IMR-90 (cell line): Measurements from ENCODE around the gene LEKR1. TPM values are rescaled to one million over a fixed set of nuclear protein-coding genes. Genes with fewer than 3 reads are reported as not detected.

Experiments used
- ATAC-seq: fragments of 200-7000 bp; cut with Tn5 transposase; 2 replicates; pipeline ENCODE4 v1.9.1; 2020; ENCODE audit warnings: low read depth, mild to moderate bottlenecking, moderate library complexity
- BruUV-seq: library from RNA; stranded (reverse); fragments of 400-500 nt; replicated peaks from 2 replicates; lab custom pipeline; 2021; lab: Mats Ljungman, UMichigan
- CTCF ChIA-PET: fragments of 300-600 bp; formaldehyde crosslinking; extraction: SDS; loops from one replicate; lab custom pipeline; 2021; ENCODE audit warnings: antibody characterized with exemption; lab: Yijun Ruan, JAX
- POLR2A ChIA-PET: fragments of 300-600 bp; sonication (Branson Sonifier 250); formaldehyde crosslinking; loops from one replicate; lab custom pipeline; 2022; ENCODE audit warnings: antibody characterized with exemption; ENCODE audit not compliant: unreplicated experiment; lab: Charles Lee
- DNase-seq: peaks from one replicate; pipeline ENCODE4 v3.0.0; 2013
- H2AFZ ChIP-seq: replicated peaks from 2 replicates; pipeline ENCODE3; 2013; ENCODE audit warnings: low read length, mild to moderate bottlenecking; ENCODE audit not compliant: poor library complexity
- H2AK5ac ChIP-seq: 2 replicates; pipeline ENCODE4 v1.6.1; 2013; ENCODE audit warnings: low read depth, low read length, inconsistent platforms
- H2AK9ac ChIP-seq: replicated peaks from 2 replicates; pipeline ENCODE3; 2013; ENCODE audit warnings: mild to moderate bottlenecking, low read depth, low read length, moderate library complexity; ENCODE audit not compliant: poor library complexity
- H2BK120ac ChIP-seq: 2 replicates; pipeline ENCODE4 v1.6.1; 2013; ENCODE audit warnings: low read depth, low read length, inconsistent platforms
- H2BK15ac ChIP-seq: 3 replicates; pipeline ENCODE4 v1.6.1; 2013; ENCODE audit warnings: low read depth, low read length, inconsistent platforms
- H2BK20ac ChIP-seq: 2 replicates; pipeline ENCODE4 v1.6.1; 2013; ENCODE audit warnings: low read depth, mild to moderate bottlenecking, inconsistent platforms, low read length, moderate library complexity
- H2BK5ac ChIP-seq: 2 replicates; pipeline ENCODE4 v1.6.1; 2013; ENCODE audit warnings: mild to moderate bottlenecking, low read depth, low read length, inconsistent platforms; ENCODE audit not compliant: poor library complexity, severe bottlenecking
- H3K14ac ChIP-seq: replicated peaks from 2 replicates; pipeline ENCODE4 v1.6.1; 2013; ENCODE audit warnings: low read depth, low read length, inconsistent platforms
- H3K18ac ChIP-seq: 2 replicates; pipeline ENCODE4 v1.6.1; 2013; ENCODE audit warnings: low read depth, low read length, control low read depth
- H3K23ac ChIP-seq: 2 replicates; pipeline ENCODE4 v1.6.1; 2013; ENCODE audit warnings: low read depth, low read length, inconsistent platforms
- H3K27ac ChIP-seq: 2 replicates; pipeline ENCODE4 v1.5.1; 2013; ENCODE audit warnings: mild to moderate bottlenecking, control low read depth, low read length; ENCODE audit not compliant: insufficient read depth
- H3K27me3 ChIP-seq: 2 replicates; pipeline ENCODE4 v1.6.1; 2013; ENCODE audit warnings: low read length; ENCODE audit not compliant: control insufficient read depth, insufficient read depth
- H3K36me3 ChIP-seq: 2 replicates; pipeline ENCODE4 v1.6.1; 2013; ENCODE audit warnings: low read length, mixed read lengths; ENCODE audit not compliant: control insufficient read depth, insufficient read depth
- H3K4ac ChIP-seq: 2 replicates; pipeline ENCODE4 v1.6.1; 2013; ENCODE audit warnings: low read depth, low read length, inconsistent platforms
- H3K4me1 ChIP-seq: 2 replicates; pipeline ENCODE4 v1.6.1; 2013; ENCODE audit warnings: low read length, mixed read lengths; ENCODE audit not compliant: control insufficient read depth, insufficient read depth
- H3K4me2 ChIP-seq: 2 replicates; pipeline ENCODE4 v1.6.1; 2013; ENCODE audit warnings: low read depth, mild to moderate bottlenecking, control low read depth, low read length, moderate library complexity
- H3K4me3 ChIP-seq: 2 replicates; pipeline ENCODE4 v1.5.1; 2013; ENCODE audit warnings: low read depth, mild to moderate bottlenecking, control low read depth, low read length, moderate library complexity; ENCODE audit not compliant: insufficient read depth
- H3K56ac ChIP-seq: 2 replicates; pipeline ENCODE4 v1.6.1; 2013; ENCODE audit warnings: low read length, inconsistent platforms; ENCODE audit not compliant: insufficient read depth; ENCODE audit errors: extremely low read depth
- H3K79me1 ChIP-seq, 2 experiments: 2 replicates each; pipeline ENCODE4 v1.6.1; 2013; ENCODE audit warnings: low read length in 2 of 2, inconsistent platforms in 1 of 2, low read depth in 1 of 2
- H3K9ac ChIP-seq: 2 replicates; pipeline ENCODE4 v1.6.1; 2013; ENCODE audit warnings: low read depth, low read length, control low read depth
- H3K9me1 ChIP-seq: 2 replicates; pipeline ENCODE4 v1.6.1; 2013; ENCODE audit warnings: low read length, inconsistent platforms; ENCODE audit not compliant: insufficient read depth
- H3K9me3 ChIP-seq: 2 replicates; pipeline ENCODE4 v1.6.1; 2013; ENCODE audit warnings: low read length; ENCODE audit not compliant: control insufficient read depth, insufficient read depth
- H4K20me1 ChIP-seq: 2 replicates; pipeline ENCODE4 v1.6.1; 2013; ENCODE audit warnings: low read length, inconsistent platforms; ENCODE audit not compliant: insufficient read depth
- H4K5ac ChIP-seq: 2 replicates; pipeline ENCODE4 v1.6.1; 2013; ENCODE audit warnings: mild to moderate bottlenecking, low read depth, low read length, control low read depth
- H4K8ac ChIP-seq, 2 experiments: 2 replicates each; pipeline ENCODE4 v1.6.1; 2013; ENCODE audit warnings: low read depth in 2 of 2, low read length in 2 of 2, control low read depth in 1 of 2, inconsistent platforms in 1 of 2
- H4K91ac ChIP-seq: 2 replicates; pipeline ENCODE4 v1.6.1; 2013; ENCODE audit warnings: low read depth, low read length, inconsistent platforms; ENCODE audit not compliant: insufficient read depth
- BHLHE40 ChIP-seq: fragments of 150-350 bp; IDR thresholded peaks from 2 replicates; pipeline ENCODE4 v1.6.1; 2016; ENCODE audit warnings: mild to moderate bottlenecking, low read depth, low read length
- CHD1 ChIP-seq: IDR thresholded peaks from 2 replicates; pipeline ENCODE4 v1.6.1; 2012; ENCODE audit warnings: low read depth, low read length, improper control_type of control experiment
- MAFK ChIP-seq: IDR thresholded peaks from 2 replicates; pipeline ENCODE4 v1.6.1; 2012; ENCODE audit warnings: low read depth, low read length, improper control_type of control experiment
- NFE2L2 ChIP-seq: fragments of 150-350 bp; IDR thresholded peaks from 2 replicates; pipeline ENCODE4 v1.6.1; 2016; ENCODE audit warnings: low read depth, mild to moderate bottlenecking, low read length
- WGBS, 2 experiments: methylation state at CpG; one replicate each; pipeline versions ENCODE4 v1.1.5 to v1.1.7; 2013; ENCODE audit warnings: missing lambda C conversion rate in 2 of 2; ENCODE audit not compliant: insufficient read length in 1 of 2; ENCODE audit errors: extremely low coverage in 2 of 2; 5-methylcytosine and 5-hydroxymethylcytosine counted together
- dilution Hi-C: fragments of 300-500 bp; cut with HindIII; formaldehyde crosslinking; loops from one replicate; pipeline ENCODE4 v1.14.3; 2018; ENCODE audit warnings: low sequenced_read_pairs; ENCODE audit not compliant: unreplicated experiment
- in situ Hi-C: fragments of 300-500 bp; cut with MboI; formaldehyde crosslinking; loops from 3 replicates; pipeline ENCODE4 v1.14.3; 2019; ENCODE audit warnings: low sequenced_read_pairs, inconsistent platforms, mixed read lengths
- intact Hi-C: fragments of 100-400 bp; cut with micrococcal nuclease; formaldehyde crosslinking; loops from 2 replicates; pipeline ENCODE4 v1.10.0; 2022
- polyA plus RNA-seq, 3 experiments: library from polyadenylated mRNA; depleted of rRNA; stranded (reverse); fragments of >200 nt; gene quantifications; 2 replicates each; pipeline ENCODE4 v1.2.3, GENCODE V29; 2012; ENCODE audit warnings: low replicate concordance in 1 of 3
- total RNA-seq: library from RNA; depleted of rRNA; stranded (reverse); fragments of >200 nt; gene quantifications from 2 replicates; pipeline ENCODE4 v1.2.3, GENCODE V29; 2012
- TF ChIP-seq, protein P1 (sequence below): fragments of 150-350 bp; IDR thresholded peaks from 2 replicates; pipeline ENCODE4 v1.6.1; 2016; ENCODE audit warnings: low read depth, mild to moderate bottlenecking, low read length, moderate library complexity, borderline replicate concordance

LEKR1 gene
- total and polyA plus RNA-seq, 2 of the 4 experiments (the other 2 are of a cell fraction): 0.19 to 0.36 TPM

DNA sequence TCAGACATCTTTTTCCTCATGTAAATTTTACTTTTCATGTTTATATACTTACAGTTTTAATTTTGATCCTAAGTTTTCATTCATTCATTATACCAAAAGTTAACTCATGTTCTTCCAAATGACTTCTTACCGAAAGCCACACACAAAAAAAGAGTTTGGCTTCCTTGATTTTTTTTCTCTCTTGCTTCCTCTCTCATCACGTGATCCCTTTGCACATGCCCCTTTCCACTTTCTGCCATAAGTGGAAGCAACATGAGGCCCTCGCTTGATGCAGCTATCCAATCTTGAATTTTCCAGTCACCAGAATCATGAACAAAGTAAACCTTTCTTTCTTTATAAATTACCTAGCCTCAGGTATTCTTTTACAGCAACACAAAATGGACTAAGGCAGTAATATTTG lies 93.7 kb downstream of the LEKR1 start:
- ChIA-PET POLR2A (no interaction called here), CTCF (no interaction called here)
- no peaks in the 10 kb centered on the region for H4K20me1 ChIP-seq
- H2AFZ ChIP-seq: no peak overlapping the region
- H3K4me3 ChIP-seq: no peak overlapping the region
- dilution Hi-C loops: no loop called here
- intact Hi-C loops: no loop called here
- no peak overlapping the region for H2BK5ac ChIP-seq
- no peak overlapping the region for H4K5ac ChIP-seq
- no peaks in the 10 kb centered on the region for H3K4me1 ChIP-seq
- H3K23ac ChIP-seq: no peak overlapping the region
- no peak overlapping the region for H3K9ac ChIP-seq
- no peak overlapping the region for H4K91ac ChIP-seq
- in situ Hi-C loops: no loop called here
- TF ChIP-seq BHLHE40 (no peak), CHD1 (no peak), MAFK (no peak), NFE2L2 (no peak)
- TF ChIP-seq, protein P1, sequence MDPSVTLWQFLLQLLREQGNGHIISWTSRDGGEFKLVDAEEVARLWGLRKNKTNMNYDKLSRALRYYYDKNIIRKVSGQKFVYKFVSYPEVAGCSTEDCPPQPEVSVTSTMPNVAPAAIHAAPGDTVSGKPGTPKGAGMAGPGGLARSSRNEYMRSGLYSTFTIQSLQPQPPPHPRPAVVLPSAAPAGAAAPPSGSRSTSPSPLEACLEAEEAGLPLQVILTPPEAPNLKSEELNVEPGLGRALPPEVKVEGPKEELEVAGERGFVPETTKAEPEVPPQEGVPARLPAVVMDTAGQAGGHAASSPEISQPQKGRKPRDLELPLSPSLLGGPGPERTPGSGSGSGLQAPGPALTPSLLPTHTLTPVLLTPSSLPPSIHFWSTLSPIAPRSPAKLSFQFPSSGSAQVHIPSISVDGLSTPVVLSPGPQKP: no peak
- no peak overlapping the region for H3K4me2 ChIP-seq
- no peaks in the 10 kb centered on the region for H3K9me1 ChIP-seq
- BruUV-seq: no TSS peak
- ATAC-seq (no peak), DNase-seq (no peak)
- no peaks in the 10 kb centered on the region for H3K79me1 ChIP-seq
- H3K18ac ChIP-seq: no peak overlapping the region
- no peak overlapping the region for H3K14ac ChIP-seq
- no peak overlapping the region for H2BK120ac ChIP-seq
- H3K9me3 ChIP-seq: no peaks in the 10 kb centered on the region
- H3K4ac ChIP-seq: no peak overlapping the region
- H4K8ac ChIP-seq: no peak overlapping the region
- H3K36me3 ChIP-seq: no peaks in the 10 kb centered on the region
- 100% methylated on average over 1 of the region's 3 CpGs; no CpG with 5 or more reads in 1 of the 2 experiments for WGBS, 2 experiments
- no peak overlapping the region for H3K56ac ChIP-seq
- no peak overlapping the region for H2BK15ac ChIP-seq
- no peak overlapping the region for H2BK20ac ChIP-seq
- no peak overlapping the region for H2AK5ac ChIP-seq
- no peak overlapping the region for H2AK9ac ChIP-seq
- H3K27me3 ChIP-seq: no peaks in the 10 kb centered on the region
- H3K27ac ChIP-seq: no peak overlapping the region
